IMR-90 (cell line): Measurements from ENCODE around the gene PRPF40B. TPM values are rescaled to one million over a fixed set of nuclear protein-coding genes. Genes with fewer than 3 reads are reported as not detected.
A peak's percentile ranks its signal among the peaks of the same experiment; 100 is the strongest.

Experiments
- ATAC-seq: fragments of 200-7000 bp; cut with Tn5 transposase; 2 replicates; pipeline ENCODE4 v1.9.1; 2020; ENCODE audit warnings: low read depth, mild to moderate bottlenecking, moderate library complexity
- BruUV-seq: library from RNA; stranded (reverse); fragments of 400-500 nt; replicated peaks from 2 replicates; lab custom pipeline; 2021; lab: Mats Ljungman, UMichigan
- CTCF ChIA-PET: fragments of 300-600 bp; formaldehyde crosslinking; extraction: SDS; loops from one replicate; lab custom pipeline; 2021; ENCODE audit warnings: antibody characterized with exemption; lab: Yijun Ruan, JAX
- POLR2A ChIA-PET: fragments of 300-600 bp; sonication (Branson Sonifier 250); formaldehyde crosslinking; loops from one replicate; lab custom pipeline; 2022; ENCODE audit warnings: antibody characterized with exemption; ENCODE audit not compliant: unreplicated experiment; lab: Charles Lee
- DNase-seq: peaks from one replicate; pipeline ENCODE4 v3.0.0; 2013
- H2AFZ ChIP-seq: replicated peaks from 2 replicates; pipeline ENCODE3; 2013; ENCODE audit warnings: low read length, mild to moderate bottlenecking; ENCODE audit not compliant: poor library complexity
- H2AK5ac ChIP-seq: 2 replicates; pipeline ENCODE4 v1.6.1; 2013; ENCODE audit warnings: low read depth, low read length, inconsistent platforms
- H2AK9ac ChIP-seq: replicated peaks from 2 replicates; pipeline ENCODE3; 2013; ENCODE audit warnings: mild to moderate bottlenecking, low read depth, low read length, moderate library complexity; ENCODE audit not compliant: poor library complexity
- H2BK120ac ChIP-seq: 2 replicates; pipeline ENCODE4 v1.6.1; 2013; ENCODE audit warnings: low read depth, low read length, inconsistent platforms
- H2BK15ac ChIP-seq: 3 replicates; pipeline ENCODE4 v1.6.1; 2013; ENCODE audit warnings: low read depth, low read length, inconsistent platforms
- H2BK20ac ChIP-seq: 2 replicates; pipeline ENCODE4 v1.6.1; 2013; ENCODE audit warnings: low read depth, mild to moderate bottlenecking, inconsistent platforms, low read length, moderate library complexity
- H2BK5ac ChIP-seq: 2 replicates; pipeline ENCODE4 v1.6.1; 2013; ENCODE audit warnings: mild to moderate bottlenecking, low read depth, low read length, inconsistent platforms; ENCODE audit not compliant: poor library complexity, severe bottlenecking
- H3K14ac ChIP-seq: replicated peaks from 2 replicates; pipeline ENCODE4 v1.6.1; 2013; ENCODE audit warnings: low read depth, low read length, inconsistent platforms
- H3K18ac ChIP-seq: 2 replicates; pipeline ENCODE4 v1.6.1; 2013; ENCODE audit warnings: low read depth, low read length, control low read depth
- H3K23ac ChIP-seq: 2 replicates; pipeline ENCODE4 v1.6.1; 2013; ENCODE audit warnings: low read depth, low read length, inconsistent platforms
- H3K27ac ChIP-seq: 2 replicates; pipeline ENCODE4 v1.5.1; 2013; ENCODE audit warnings: mild to moderate bottlenecking, control low read depth, low read length; ENCODE audit not compliant: insufficient read depth
- H3K27me3 ChIP-seq: 2 replicates; pipeline ENCODE4 v1.6.1; 2013; ENCODE audit warnings: low read length; ENCODE audit not compliant: control insufficient read depth, insufficient read depth
- H3K36me3 ChIP-seq: 2 replicates; pipeline ENCODE4 v1.6.1; 2013; ENCODE audit warnings: low read length, mixed read lengths; ENCODE audit not compliant: control insufficient read depth, insufficient read depth
- H3K4ac ChIP-seq: 2 replicates; pipeline ENCODE4 v1.6.1; 2013; ENCODE audit warnings: low read depth, low read length, inconsistent platforms
- H3K4me1 ChIP-seq: 2 replicates; pipeline ENCODE4 v1.6.1; 2013; ENCODE audit warnings: low read length, mixed read lengths; ENCODE audit not compliant: control insufficient read depth, insufficient read depth
- H3K4me2 ChIP-seq: 2 replicates; pipeline ENCODE4 v1.6.1; 2013; ENCODE audit warnings: low read depth, mild to moderate bottlenecking, control low read depth, low read length, moderate library complexity
- H3K4me3 ChIP-seq: 2 replicates; pipeline ENCODE4 v1.5.1; 2013; ENCODE audit warnings: low read depth, mild to moderate bottlenecking, control low read depth, low read length, moderate library complexity; ENCODE audit not compliant: insufficient read depth
- H3K56ac ChIP-seq: 2 replicates; pipeline ENCODE4 v1.6.1; 2013; ENCODE audit warnings: low read length, inconsistent platforms; ENCODE audit not compliant: insufficient read depth; ENCODE audit errors: extremely low read depth
- H3K79me1 ChIP-seq, 2 experiments: 2 replicates each; pipeline ENCODE4 v1.6.1; 2013; ENCODE audit warnings: low read length in 2 of 2, inconsistent platforms in 1 of 2, low read depth in 1 of 2
- H3K9ac ChIP-seq: 2 replicates; pipeline ENCODE4 v1.6.1; 2013; ENCODE audit warnings: low read depth, low read length, control low read depth
- H3K9me1 ChIP-seq: 2 replicates; pipeline ENCODE4 v1.6.1; 2013; ENCODE audit warnings: low read length, inconsistent platforms; ENCODE audit not compliant: insufficient read depth
- H3K9me3 ChIP-seq: 2 replicates; pipeline ENCODE4 v1.6.1; 2013; ENCODE audit warnings: low read length; ENCODE audit not compliant: control insufficient read depth, insufficient read depth
- H4K20me1 ChIP-seq: 2 replicates; pipeline ENCODE4 v1.6.1; 2013; ENCODE audit warnings: low read length, inconsistent platforms; ENCODE audit not compliant: insufficient read depth
- H4K5ac ChIP-seq: 2 replicates; pipeline ENCODE4 v1.6.1; 2013; ENCODE audit warnings: mild to moderate bottlenecking, low read depth, low read length, control low read depth
- H4K8ac ChIP-seq, 2 experiments: 2 replicates each; pipeline ENCODE4 v1.6.1; 2013; ENCODE audit warnings: low read depth in 2 of 2, low read length in 2 of 2, control low read depth in 1 of 2, inconsistent platforms in 1 of 2
- H4K91ac ChIP-seq: 2 replicates; pipeline ENCODE4 v1.6.1; 2013; ENCODE audit warnings: low read depth, low read length, inconsistent platforms; ENCODE audit not compliant: insufficient read depth
- BHLHE40 ChIP-seq: fragments of 150-350 bp; IDR thresholded peaks from 2 replicates; pipeline ENCODE4 v1.6.1; 2016; ENCODE audit warnings: mild to moderate bottlenecking, low read depth, low read length
- CEBPB ChIP-seq: IDR thresholded peaks from 2 replicates; pipeline ENCODE4 v1.6.1; 2012; ENCODE audit warnings: low read depth, low read length, improper control_type of control experiment
- CHD1 ChIP-seq: IDR thresholded peaks from 2 replicates; pipeline ENCODE4 v1.6.1; 2012; ENCODE audit warnings: low read depth, low read length, improper control_type of control experiment
- CTCF ChIP-seq: conservative IDR thresholded peaks from 2 replicates; pipeline ENCODE4 v1.5.1; 2012; ENCODE audit warnings: mild to moderate bottlenecking, low read depth, low read length, improper control_type of control experiment
- ELK1 ChIP-seq: fragments of 150-350 bp; IDR thresholded peaks from 2 replicates; pipeline ENCODE4 v1.6.1; 2016; ENCODE audit warnings: low read depth, mild to moderate bottlenecking, low read length, moderate library complexity, borderline replicate concordance
- FOS ChIP-seq: fragments of 150-350 bp; IDR thresholded peaks from 2 replicates; pipeline ENCODE4 v1.6.1; 2016; ENCODE audit warnings: low read depth, low read length
- MAFK ChIP-seq: IDR thresholded peaks from 2 replicates; pipeline ENCODE4 v1.6.1; 2012; ENCODE audit warnings: low read depth, low read length, improper control_type of control experiment
- MAZ ChIP-seq: IDR thresholded peaks from 2 replicates; pipeline ENCODE4 v1.6.1; 2012; ENCODE audit warnings: low read depth, mild to moderate bottlenecking, low read length, improper control_type of control experiment, moderate library complexity, borderline replicate concordance
- MXI1 ChIP-seq: IDR thresholded peaks from 2 replicates; pipeline ENCODE4 v1.6.1; 2012; ENCODE audit warnings: low read depth, mild to moderate bottlenecking, low read length, moderate library complexity, borderline replicate concordance
- NFE2L2 ChIP-seq: fragments of 150-350 bp; IDR thresholded peaks from 2 replicates; pipeline ENCODE4 v1.6.1; 2016; ENCODE audit warnings: low read depth, mild to moderate bottlenecking, low read length
- POLR2A ChIP-seq: IDR thresholded peaks from 2 replicates; pipeline ENCODE4 v1.6.1; 2012; ENCODE audit warnings: mild to moderate bottlenecking, low read depth, low read length
- RAD21 ChIP-seq: IDR thresholded peaks from 2 replicates; pipeline ENCODE4 v1.6.1; 2012; ENCODE audit warnings: low read length, improper control_type of control experiment
- RCOR1 ChIP-seq: IDR thresholded peaks from 2 replicates; pipeline ENCODE4 v1.6.1; 2012; ENCODE audit warnings: mild to moderate bottlenecking, low read length, improper control_type of control experiment; ENCODE audit not compliant: insufficient replicate concordance
- RFX5 ChIP-seq: IDR thresholded peaks from 2 replicates; pipeline ENCODE4 v1.8.0; 2012; ENCODE audit warnings: low read depth, mild to moderate bottlenecking, low read length, moderate library complexity
- SMC3 ChIP-seq: fragments of 150-350 bp; IDR thresholded peaks from 2 replicates; pipeline ENCODE4 v1.6.1; 2016; ENCODE audit warnings: low read depth, mild to moderate bottlenecking, antibody characterized with exemption, low read length, moderate library complexity
- WGBS, 2 experiments: methylation state at CpG; one replicate each; pipeline versions ENCODE4 v1.1.5 to v1.1.7; 2013; ENCODE audit warnings: missing lambda C conversion rate in 2 of 2; ENCODE audit not compliant: insufficient read length in 1 of 2; ENCODE audit errors: extremely low coverage in 2 of 2; 5-methylcytosine and 5-hydroxymethylcytosine counted together
- dilution Hi-C: fragments of 300-500 bp; cut with HindIII; formaldehyde crosslinking; loops from one replicate; pipeline ENCODE4 v1.14.3; 2018; ENCODE audit warnings: low sequenced_read_pairs; ENCODE audit not compliant: unreplicated experiment
- in situ Hi-C: fragments of 300-500 bp; cut with MboI; formaldehyde crosslinking; loops from 3 replicates; pipeline ENCODE4 v1.14.3; 2019; ENCODE audit warnings: low sequenced_read_pairs, inconsistent platforms, mixed read lengths
- intact Hi-C: fragments of 100-400 bp; cut with micrococcal nuclease; formaldehyde crosslinking; loops from 2 replicates; pipeline ENCODE4 v1.10.0; 2022
- polyA plus RNA-seq, 3 experiments: library from polyadenylated mRNA; depleted of rRNA; stranded (reverse); fragments of >200 nt; gene quantifications; 2 replicates each; pipeline ENCODE4 v1.2.3, GENCODE V29; 2012; ENCODE audit warnings: low replicate concordance in 1 of 3
- total RNA-seq: library from RNA; depleted of rRNA; stranded (reverse); fragments of >200 nt; gene quantifications from 2 replicates; pipeline ENCODE4 v1.2.3, GENCODE V29; 2012
- TF ChIP-seq, protein P1 (sequence below): fragments of 150-350 bp; IDR thresholded peaks from 2 replicates; pipeline ENCODE4 v1.6.1; 2017; ENCODE audit warnings: mild to moderate bottlenecking, antibody characterized with exemption, low read length, low read depth

Gene PRPF40B
- total and polyA plus RNA-seq, 2 of the 4 experiments (the other 2 are of a cell fraction): 5.0 to 11.8 TPM

GRCh38 chr12:49675137-49675536, 51.8 kb downstream of the PRPF40B start:
- no peaks in the 10 kb centered on the region for H3K36me3 ChIP-seq
- no TSS peak for BruUV-seq
- TF ChIP-seq MAFK (no peak), BHLHE40 (no peak), ELK1 (no peak), FOS (no peak), RCOR1 (no peak), NFE2L2 (no peak), MXI1 (no peak), CHD1 (no peak), RAD21 (no peak), RFX5 (no peak), SMC3 (no peak), POLR2A (no peak), CTCF (no peak), CEBPB (no peak), MAZ (no peak)
- TF ChIP-seq, protein P1, sequence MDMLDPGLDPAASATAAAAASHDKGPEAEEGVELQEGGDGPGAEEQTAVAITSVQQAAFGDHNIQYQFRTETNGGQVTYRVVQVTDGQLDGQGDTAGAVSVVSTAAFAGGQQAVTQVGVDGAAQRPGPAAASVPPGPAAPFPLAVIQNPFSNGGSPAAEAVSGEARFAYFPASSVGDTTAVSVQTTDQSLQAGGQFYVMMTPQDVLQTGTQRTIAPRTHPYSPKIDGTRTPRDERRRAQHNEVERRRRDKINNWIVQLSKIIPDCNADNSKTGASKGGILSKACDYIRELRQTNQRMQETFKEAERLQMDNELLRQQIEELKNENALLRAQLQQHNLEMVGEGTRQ: no peak
- peak overlapping the region in 1 of 2 experiments; percentile 49; a peak in 2 of 4 replicates for H4K8ac ChIP-seq
- ATAC-seq: no peak
- no peak overlapping the region for H3K9ac ChIP-seq
- peaks cover 37% of the 10 kb centered on the region for H3K4me1 ChIP-seq
- POLR2A ChIA-PET: interaction anchor here (0.6 kb wide), 1 partner anchor 83 kb away, joined by 3 read pairs; no protein-coding TSS in a partner anchor
- 83% methylated on average over 4 of the region's 7 CpGs; no CpG with 5 or more reads in 1 of the 2 experiments for WGBS, 2 experiments
- DNase-seq: no peak
- H2BK5ac ChIP-seq: no peak overlapping the region
- dilution Hi-C loops (no loop called here), intact Hi-C loops (no loop called here), in situ Hi-C loops (no loop called here)
- H2AK9ac ChIP-seq: no peak overlapping the region
- H3K27me3 ChIP-seq: no peaks in the 10 kb centered on the region
- no peak overlapping the region for H2AFZ ChIP-seq
- no peak overlapping the region for H3K27ac ChIP-seq
- no peak overlapping the region for H2AK5ac ChIP-seq
- no peak overlapping the region for H4K5ac ChIP-seq
- peaks cover 42 to 84% of the 10 kb centered on the region in 2 experiments for H3K79me1 ChIP-seq
- H3K56ac ChIP-seq: no peak overlapping the region
- peaks cover 35% of the 10 kb centered on the region for H3K9me1 ChIP-seq
- peak overlapping the region; percentile 87 for H3K4ac ChIP-seq
- H4K91ac ChIP-seq: no peak overlapping the region
- no peak overlapping the region for H3K18ac ChIP-seq
- no peak overlapping the region for H2BK120ac ChIP-seq
- CTCF ChIA-PET: no interaction called here
- no peaks in the 10 kb centered on the region for H4K20me1 ChIP-seq
- H3K23ac ChIP-seq: no peak overlapping the region
- H3K4me3 ChIP-seq: no peak overlapping the region
- H3K14ac ChIP-seq: no peak overlapping the region; the same call in 1 of the 2 replicates
- no peak overlapping the region for H3K4me2 ChIP-seq
- no peaks in the 10 kb centered on the region for H3K9me3 ChIP-seq
- H2BK15ac ChIP-seq: no peak overlapping the region
- H2BK20ac ChIP-seq: no peak overlapping the region
